Stimulated activated CD4-positive, alpha-beta T cell treated with anti-CD3 and anti-CD28 coated beads, Interleukin-15, amount 100 ng/mL, for 1 hour (primary cell): Measurements from ENCODE around the gene STARD8.
"Not testable (repeated sequence)": the region's sequence is repeated elsewhere in the genome, so short reads cannot be mapped to it uniquely, and the experiment has no call there.

Experiments used
- DNase-seq, 2 donors: peaks; one replicate each; pipeline ENCODE4 v3.0.0-alpha.2; 2020; ENCODE audit warnings: low read depth in 1 of 2, low spot score in 1 of 2

Gene STARD8, protein sequence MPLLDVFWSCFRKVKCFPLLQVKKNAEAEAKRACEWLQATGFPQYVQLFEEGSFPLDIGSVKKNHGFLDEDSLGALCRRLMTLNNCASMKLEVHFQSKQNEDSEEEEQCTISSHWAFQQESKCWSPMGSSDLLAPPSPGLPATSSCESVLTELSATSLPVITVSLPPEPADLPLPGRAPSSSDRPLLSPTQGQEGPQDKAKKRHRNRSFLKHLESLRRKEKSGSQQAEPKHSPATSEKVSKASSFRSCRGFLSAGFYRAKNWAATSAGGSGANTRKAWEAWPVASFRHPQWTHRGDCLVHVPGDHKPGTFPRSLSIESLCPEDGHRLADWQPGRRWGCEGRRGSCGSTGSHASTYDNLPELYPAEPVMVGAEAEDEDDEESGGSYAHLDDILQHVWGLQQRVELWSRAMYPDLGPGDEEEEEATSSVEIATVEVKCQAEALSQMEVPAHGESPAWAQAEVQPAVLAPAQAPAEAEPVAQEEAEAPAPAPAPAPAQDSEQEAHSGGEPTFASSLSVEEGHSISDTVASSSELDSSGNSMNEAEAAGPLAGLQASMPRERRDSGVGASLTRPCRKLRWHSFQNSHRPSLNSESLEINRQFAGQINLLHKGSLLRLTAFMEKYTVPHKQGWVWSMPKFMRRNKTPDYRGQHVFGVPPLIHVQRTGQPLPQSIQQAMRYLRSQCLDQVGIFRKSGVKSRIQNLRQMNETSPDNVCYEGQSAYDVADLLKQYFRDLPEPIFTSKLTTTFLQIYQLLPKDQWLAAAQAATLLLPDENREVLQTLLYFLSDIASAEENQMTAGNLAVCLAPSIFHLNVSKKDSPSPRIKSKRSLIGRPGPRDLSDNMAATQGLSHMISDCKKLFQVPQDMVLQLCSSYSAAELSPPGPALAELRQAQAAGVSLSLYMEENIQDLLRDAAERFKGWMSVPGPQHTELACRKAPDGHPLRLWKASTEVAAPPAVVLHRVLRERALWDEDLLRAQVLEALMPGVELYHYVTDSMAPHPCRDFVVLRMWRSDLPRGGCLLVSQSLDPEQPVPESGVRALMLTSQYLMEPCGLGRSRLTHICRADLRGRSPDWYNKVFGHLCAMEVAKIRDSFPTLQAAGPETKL

DNA sequence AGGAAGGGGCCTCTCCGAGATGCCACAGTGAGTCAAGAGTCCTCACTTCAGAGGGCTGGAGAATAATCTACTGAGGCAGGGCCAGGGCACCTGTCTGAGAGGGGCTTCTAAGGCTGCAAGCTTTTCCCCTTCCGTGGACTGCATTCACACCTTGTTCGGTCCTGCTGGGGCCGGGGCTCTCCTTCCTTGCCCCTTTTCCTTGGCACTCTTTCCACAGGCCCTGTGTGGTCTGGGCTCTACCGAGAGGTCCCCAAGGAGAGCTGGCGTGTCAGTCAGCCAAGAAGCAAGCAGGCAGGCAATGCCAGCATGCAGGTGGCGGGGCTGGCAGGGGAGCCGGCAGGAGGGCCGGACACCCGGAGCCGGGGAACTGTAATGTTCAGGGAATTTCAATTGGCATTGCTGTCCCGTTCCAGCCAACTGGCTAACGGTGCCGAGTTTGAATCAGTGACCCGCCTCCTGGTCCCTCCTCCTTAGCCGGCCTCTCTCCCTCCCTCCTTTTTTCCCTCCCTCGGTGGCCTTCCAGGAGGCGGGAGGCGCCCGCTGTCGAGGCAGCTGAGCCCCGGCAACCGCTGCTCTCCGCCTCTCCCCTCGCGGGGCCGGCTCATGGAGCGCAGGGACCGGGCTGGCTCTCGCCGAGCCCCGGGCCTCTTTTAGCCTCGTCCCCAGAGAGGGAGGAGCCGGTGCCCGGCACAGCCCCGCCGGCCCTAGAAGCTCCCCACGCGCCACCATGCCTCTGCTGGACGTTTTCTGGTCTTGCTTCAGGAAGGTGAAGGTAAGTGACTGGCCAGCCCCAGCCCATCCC is at the start of gene STARD8:
Gene STARD8 (plus strand): TSS at position 511 of the 802 bp plus-strand sequence. CDS start 217 bp downstream, at position 728.
- DNase-seq = no peak

DNA sequence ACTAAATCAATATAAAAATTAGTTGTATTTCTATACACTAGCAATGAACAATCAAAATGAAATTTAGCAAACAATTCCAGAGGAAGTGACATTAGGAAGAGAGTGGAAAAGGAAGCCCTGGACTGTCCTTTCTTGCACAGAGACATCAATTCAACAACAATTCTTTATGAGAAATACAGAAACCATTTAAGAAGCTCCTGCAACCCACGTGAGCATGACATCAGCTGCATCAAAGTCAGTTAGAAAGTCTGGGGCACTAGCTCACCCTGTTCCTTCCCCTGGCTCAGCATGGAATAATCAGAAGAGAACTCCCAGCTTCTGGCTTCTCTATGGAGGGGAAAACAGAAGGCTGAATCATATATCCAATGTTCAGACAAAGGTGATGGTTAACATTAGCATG is 48.6 kb upstream of the STARD8 start:
- no peak for DNase-seq

DNA sequence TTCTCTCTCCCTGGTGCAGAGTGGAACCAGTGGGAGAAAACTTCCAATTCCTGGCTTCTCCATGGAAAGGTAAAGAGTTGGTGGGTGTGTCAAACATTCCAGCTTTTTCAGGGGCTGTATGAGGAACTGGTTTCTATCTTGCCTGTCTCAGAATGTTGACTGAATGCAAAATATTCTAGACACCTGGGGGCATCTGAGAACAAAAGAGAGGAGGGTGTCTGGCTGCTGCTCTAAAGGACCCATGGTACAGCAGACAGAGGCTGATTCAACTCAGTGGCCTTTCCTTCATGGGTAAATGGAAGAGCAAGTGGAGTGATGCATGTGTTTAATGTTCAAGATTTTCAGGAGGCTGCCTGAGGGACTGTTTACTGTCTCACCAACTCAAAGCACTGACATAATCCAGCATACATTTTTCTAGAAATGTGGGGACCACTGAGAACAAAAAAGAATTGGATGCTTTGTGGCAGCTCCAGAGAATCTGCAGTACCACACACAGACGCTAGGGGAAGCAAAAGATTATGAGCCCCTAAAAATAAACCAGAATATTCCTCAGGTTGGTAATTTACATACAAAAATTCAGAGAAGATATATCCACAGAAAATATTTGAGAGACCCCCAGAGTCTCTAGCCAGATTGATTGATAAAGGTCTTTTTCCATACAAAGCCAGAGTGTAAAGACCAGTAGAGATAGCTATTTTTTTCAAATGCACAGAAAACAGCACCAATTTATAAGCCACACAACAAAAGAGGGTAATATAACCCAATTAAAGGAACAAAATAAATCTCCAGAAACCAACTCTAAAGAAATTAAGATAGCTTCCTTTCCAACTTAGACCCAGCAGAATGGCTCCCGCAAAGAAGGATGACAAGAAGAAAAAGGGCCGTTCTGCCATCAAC is 48.0 kb upstream of the STARD8 start:
- DNase-seq = no peak

- not testable (repeated sequence) for DNase-seq
Measured at GRCh38 chrX:68604216-68604615, 43.2 kb upstream of the STARD8 start.

DNA sequence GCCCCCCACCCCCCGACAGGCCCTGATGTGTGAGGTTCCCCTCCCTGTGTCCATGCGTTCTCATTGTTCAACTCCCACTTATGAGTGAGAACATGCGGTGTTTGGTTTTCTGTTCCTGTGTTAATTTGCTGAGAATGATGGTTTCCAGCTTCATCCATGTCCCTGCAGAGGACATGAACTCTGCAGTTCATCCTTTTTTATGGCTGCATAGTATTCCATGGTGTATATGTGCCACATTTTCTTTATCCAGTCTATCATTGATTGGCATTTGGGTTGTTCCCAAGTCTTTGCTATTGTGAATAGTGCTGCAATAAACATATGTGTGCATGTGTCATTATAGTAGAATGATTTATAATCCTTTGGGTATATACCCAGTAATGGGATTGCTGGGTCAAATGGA is 32.7 kb upstream of the STARD8 start:
- DNase-seq = not testable (repeated sequence)

- DNase-seq = no peak
Measured at GRCh38 chrX:68627986-68628385, 19.5 kb upstream of the STARD8 start.

GRCh38 chrX:68629936-68630335 is 17.5 kb upstream of the STARD8 start:
- DNase-seq = not testable (repeated sequence)

GRCh38 chrX:68631336-68631735 is 16.1 kb upstream of the STARD8 start:
- no peak for DNase-seq

DNA sequence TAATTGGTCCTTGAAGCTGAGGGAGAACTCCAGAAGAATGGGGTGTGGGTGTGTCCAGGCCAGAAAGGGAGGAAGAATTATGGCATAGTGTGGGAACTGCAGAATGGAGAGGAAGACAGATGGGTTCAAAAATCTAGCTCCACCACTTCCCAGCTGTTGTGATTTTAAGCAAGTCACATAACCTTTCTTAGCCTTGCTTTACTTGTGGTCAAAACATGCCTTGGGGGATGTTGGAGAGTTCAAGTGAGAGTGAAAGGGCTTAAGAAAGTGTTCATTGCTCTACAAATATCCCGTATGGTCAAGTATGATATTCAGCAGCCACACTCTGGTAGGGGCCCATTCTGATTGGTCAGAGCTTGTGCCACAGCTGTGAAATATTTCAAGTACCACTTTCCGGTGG is 15.0 kb upstream of the STARD8 start:
- DNase-seq = no peak

GRCh38 chrX:68633981-68634380 is 13.5 kb upstream of the STARD8 start:
- DNase-seq = no peak

- DNase-seq = no peak
Measured at GRCh38 chrX:68634649-68635227, 12.7 kb upstream of the STARD8 start.

- DNase-seq = no peak
Measured at GRCh38 chrX:68640661-68641060, 6.8 kb upstream of the STARD8 start.

DNA sequence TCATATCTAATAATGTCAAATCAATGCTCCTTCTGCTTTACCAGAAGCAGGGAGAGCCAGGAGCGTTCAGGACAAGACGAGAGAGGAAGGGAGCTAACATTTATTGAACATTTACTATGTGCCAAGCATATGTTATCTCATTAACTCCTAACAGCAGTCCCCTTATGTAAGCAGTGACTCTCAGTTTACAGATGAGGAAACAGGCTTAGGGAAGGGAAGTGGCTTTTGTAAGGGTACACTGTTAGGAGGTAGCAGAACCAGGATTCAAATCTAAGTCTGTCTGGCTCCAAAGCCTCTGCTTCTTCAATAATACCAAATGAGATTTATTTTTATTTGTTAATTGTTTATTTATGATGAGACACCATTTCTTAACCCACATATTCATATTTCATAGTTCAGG is 2.6 kb upstream of the STARD8 start:
- DNase-seq = no peak

- DNase-seq = no peak
Measured at GRCh38 chrX:68646421-68646820, 1.0 kb upstream of the STARD8 start.

DNA sequence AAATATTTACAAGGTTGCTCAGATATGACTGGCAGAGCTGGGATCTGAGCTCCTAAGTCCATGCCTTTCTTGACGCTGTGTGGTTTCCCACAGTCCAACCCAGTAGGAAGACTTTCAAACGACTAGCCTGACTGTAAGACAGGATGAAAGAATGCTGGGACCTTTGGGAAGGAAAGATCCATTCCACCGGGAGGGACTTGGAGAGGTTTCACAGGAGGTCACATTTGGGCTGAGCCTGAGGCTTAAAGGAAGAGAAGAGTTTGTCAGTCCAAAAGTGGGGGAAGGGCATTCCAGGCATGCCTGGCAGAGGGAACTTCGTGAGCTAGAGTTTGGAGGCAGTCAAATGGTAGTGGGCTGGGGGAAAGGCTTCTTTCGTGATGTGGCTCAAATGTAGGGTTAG is 1.5 kb downstream of the STARD8 start:
- no peak for DNase-seq

DNA sequence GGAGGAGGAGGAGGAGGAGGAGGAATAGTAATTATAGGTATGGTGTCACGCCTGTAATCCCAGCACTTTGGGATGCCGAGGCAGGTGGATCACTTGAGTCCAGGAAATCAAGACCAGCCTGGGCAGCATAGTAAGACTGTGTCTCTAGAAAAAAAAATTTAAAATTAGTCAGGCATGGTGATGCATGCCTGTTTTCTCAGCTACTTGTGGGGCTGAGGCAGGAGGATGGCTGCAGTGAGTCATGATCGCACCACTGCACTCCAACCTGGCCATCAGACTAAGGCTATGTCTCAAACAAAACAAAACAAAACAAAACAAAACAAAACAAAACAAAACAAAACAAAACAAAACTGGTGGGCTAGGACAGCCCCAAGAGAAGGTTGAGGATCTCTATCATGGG is 3.0 kb downstream of the STARD8 start:
- no peak for DNase-seq

DNA sequence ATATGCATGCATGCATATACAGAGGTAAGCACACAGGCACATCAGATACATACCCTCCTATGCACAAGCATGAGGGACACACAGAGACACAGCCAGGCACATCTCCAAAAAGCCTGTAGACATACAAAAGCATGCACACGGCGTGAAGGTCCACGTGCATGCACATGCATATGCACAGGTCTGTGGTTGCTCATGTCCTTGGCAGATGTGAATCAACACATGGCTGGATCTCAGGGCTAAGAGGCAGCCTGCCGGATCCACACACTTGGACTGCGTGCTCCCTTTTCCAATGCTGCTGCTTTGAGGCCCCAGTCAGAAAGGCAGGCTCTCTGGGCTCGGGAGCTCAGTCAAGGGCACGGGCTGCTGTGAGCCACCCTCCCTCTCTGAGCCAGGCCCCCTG is 3.6 kb downstream of the STARD8 start:
- DNase-seq = no peak

GRCh38 chrX:68652326-68653170 is 5.1 kb downstream of the STARD8 start:
- DNase-seq = no peak

GRCh38 chrX:68654693-68655092 is 7.2 kb downstream of the STARD8 start:
- no peak for DNase-seq
